Hepatocyte (in vitro differentiated cells): ENCODE data around the gene RAB19. TPM values are rescaled to one million over a fixed set of nuclear protein-coding genes. Genes with fewer than 3 reads are reported as not detected.
"Not testable (repeated sequence)": the region's sequence is repeated elsewhere in the genome, so short reads cannot be mapped to it uniquely, and the experiment has no call there.

Experiments
- DNase-seq: peaks from one replicate; pipeline ENCODE4 v3.0.0-alpha.2; 2016; ENCODE audit warnings: low spot score
- H2AFZ ChIP-seq: fragments of 200-600 bp; sonication (generic); 2 replicates; pipeline ENCODE4 v1.6.0; 2016; ENCODE audit warnings: antibody characterized with exemption, mild to moderate bottlenecking
- H3K27ac ChIP-seq: fragments of 200-600 bp; sonication (generic); 2 replicates; pipeline ENCODE4 v1.5.1; 2016; ENCODE audit warnings: mild to moderate bottlenecking
- H3K27me3 ChIP-seq: fragments of 200-600 bp; sonication (generic); 2 replicates; pipeline ENCODE4 v1.6.1; 2016
- H3K36me3 ChIP-seq: fragments of 200-600 bp; sonication (generic); replicated peaks from 2 replicates; pipeline ENCODE4 v1.5.1; 2016; ENCODE audit warnings: low read depth; ENCODE audit not compliant: insufficient read depth
- H3K4me1 ChIP-seq: fragments of 200-600 bp; sonication (generic); 2 replicates; pipeline ENCODE4 v1.5.1; 2016; ENCODE audit warnings: mild to moderate bottlenecking, moderate library complexity; ENCODE audit not compliant: insufficient read depth
- H3K4me2 ChIP-seq: fragments of 200-600 bp; sonication (generic); 2 replicates; pipeline ENCODE4 v1.6.0; 2016
- H3K4me3 ChIP-seq: fragments of 200-600 bp; sonication (generic); 2 replicates; pipeline ENCODE4 v1.5.1; 2016; ENCODE audit warnings: mild to moderate bottlenecking
- H3K79me2 ChIP-seq: fragments of 200-600 bp; sonication (generic); 2 replicates; pipeline ENCODE4 v1.6.0; 2017; ENCODE audit warnings: mild to moderate bottlenecking
- H3K9me2 ChIP-seq: fragments of 200-600 bp; sonication (generic); replicated peaks from 2 replicates; pipeline ENCODE4 v1.6.0; 2017; ENCODE audit warnings: mild to moderate bottlenecking; ENCODE audit not compliant: insufficient read depth
- H3K9me3 ChIP-seq: fragments of 200-600 bp; sonication (generic); 2 replicates; pipeline ENCODE4 v1.5.1; 2016; ENCODE audit warnings: low read depth, mild to moderate bottlenecking
- H4K20me1 ChIP-seq: fragments of 200-600 bp; sonication (generic); 2 replicates; pipeline ENCODE4 v1.6.0; 2016; ENCODE audit warnings: mild to moderate bottlenecking; ENCODE audit not compliant: insufficient read depth, poor library complexity, severe bottlenecking
- EZH2 ChIP-seq: fragments of 200-600 bp; sonication (generic); IDR thresholded peaks from 2 replicates; pipeline ENCODE4 v1.6.1; 2016; ENCODE audit warnings: antibody characterized with exemption, mild to moderate bottlenecking, borderline replicate concordance
- EZH2phosphoT487 ChIP-seq: fragments of 200-600 bp; sonication (generic); IDR thresholded peaks from one replicate; pipeline ENCODE4 v1.6.1; 2018; ENCODE audit warnings: antibody characterized with exemption, mild to moderate bottlenecking, low read depth, moderate library complexity; ENCODE audit not compliant: unreplicated experiment, severe bottlenecking
- WGBS: methylation state at CpG from one replicate; pipeline ENCODE4 v1.1.6; 2016; ENCODE audit warnings: low lambda C conversion rate; ENCODE audit errors: missing lambda C conversion rate; 5-methylcytosine and 5-hydroxymethylcytosine counted together
- polyA plus RNA-seq: library from polyadenylated mRNA; unstranded; fragments of >200 nt; fragmentation: Nextera tagmentation; extraction: Ambion mirVana; gene quantifications from 2 replicates; pipeline ENCODE4 v1.2.1, GENCODE V29; 2016
- total RNA-seq: library from RNA; depleted of rRNA; stranded (reverse); fragments of >200 nt; gene quantifications from 2 replicates; pipeline ENCODE4 v1.2.3, GENCODE V29; 2014
- TF ChIP-seq, protein P1 (sequence below): fragments of 200-600 bp; sonication (generic); IDR thresholded peaks from 2 replicates; pipeline ENCODE4 v1.5.1; 2016; ENCODE audit warnings: antibody characterized with exemption, mild to moderate bottlenecking; ENCODE audit not compliant: poor library complexity

RAB19 gene
- total and polyA plus RNA-seq, 2 experiments from 2014 or later: 1.3 to 4.2 TPM

DNA sequence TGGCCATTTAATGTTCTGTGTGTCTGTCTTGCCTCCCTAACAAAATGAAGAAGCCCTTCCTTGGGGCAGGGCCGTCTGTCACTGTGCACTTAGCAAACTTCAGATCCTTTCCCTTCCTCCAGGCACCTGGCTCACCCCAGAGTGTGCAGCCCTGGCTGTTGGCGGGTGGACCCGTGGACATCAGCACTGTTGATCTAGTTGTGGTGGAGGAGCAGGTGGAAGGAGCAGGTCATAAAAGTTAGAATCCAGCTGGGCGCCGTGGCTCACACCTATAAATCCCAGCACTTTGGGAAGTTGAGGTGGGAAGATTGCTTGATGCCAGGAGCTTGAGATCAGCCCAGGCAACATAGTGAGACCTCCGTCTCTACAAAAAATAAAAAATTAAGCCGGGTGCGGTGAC is 12.7 kb downstream of the RAB19 start:
- no peak for DNase-seq
- H3K4me1 ChIP-seq: peaks cover 7% of the 10 kb centered on the region
- no peaks in the 10 kb centered on the region for H3K79me2 ChIP-seq
- H3K27ac ChIP-seq: no peak overlapping the region
- no peak overlapping the region for H2AFZ ChIP-seq
- H3K9me2 ChIP-seq: no peaks in the 10 kb centered on the region
- no peaks in the 10 kb centered on the region for H3K36me3 ChIP-seq
- no peak overlapping the region for H3K4me2 ChIP-seq
- no peaks in the 10 kb centered on the region for H4K20me1 ChIP-seq
- TF ChIP-seq EZH2phosphoT487 (no peak), EZH2 (no peak)
- TF ChIP-seq, protein P1, sequence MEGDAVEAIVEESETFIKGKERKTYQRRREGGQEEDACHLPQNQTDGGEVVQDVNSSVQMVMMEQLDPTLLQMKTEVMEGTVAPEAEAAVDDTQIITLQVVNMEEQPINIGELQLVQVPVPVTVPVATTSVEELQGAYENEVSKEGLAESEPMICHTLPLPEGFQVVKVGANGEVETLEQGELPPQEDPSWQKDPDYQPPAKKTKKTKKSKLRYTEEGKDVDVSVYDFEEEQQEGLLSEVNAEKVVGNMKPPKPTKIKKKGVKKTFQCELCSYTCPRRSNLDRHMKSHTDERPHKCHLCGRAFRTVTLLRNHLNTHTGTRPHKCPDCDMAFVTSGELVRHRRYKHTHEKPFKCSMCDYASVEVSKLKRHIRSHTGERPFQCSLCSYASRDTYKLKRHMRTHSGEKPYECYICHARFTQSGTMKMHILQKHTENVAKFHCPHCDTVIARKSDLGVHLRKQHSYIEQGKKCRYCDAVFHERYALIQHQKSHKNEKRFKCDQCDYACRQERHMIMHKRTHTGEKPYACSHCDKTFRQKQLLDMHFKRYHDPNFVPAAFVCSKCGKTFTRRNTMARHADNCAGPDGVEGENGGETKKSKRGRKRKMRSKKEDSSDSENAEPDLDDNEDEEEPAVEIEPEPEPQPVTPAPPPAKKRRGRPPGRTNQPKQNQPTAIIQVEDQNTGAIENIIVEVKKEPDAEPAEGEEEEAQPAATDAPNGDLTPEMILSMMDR: no peak
- no peaks in the 10 kb centered on the region for H3K27me3 ChIP-seq
- no peaks in the 10 kb centered on the region for H3K9me3 ChIP-seq
- no peak overlapping the region for H3K4me3 ChIP-seq
- WGBS: 80% methylated on average over 8 of the region's 8 CpGs

DNA sequence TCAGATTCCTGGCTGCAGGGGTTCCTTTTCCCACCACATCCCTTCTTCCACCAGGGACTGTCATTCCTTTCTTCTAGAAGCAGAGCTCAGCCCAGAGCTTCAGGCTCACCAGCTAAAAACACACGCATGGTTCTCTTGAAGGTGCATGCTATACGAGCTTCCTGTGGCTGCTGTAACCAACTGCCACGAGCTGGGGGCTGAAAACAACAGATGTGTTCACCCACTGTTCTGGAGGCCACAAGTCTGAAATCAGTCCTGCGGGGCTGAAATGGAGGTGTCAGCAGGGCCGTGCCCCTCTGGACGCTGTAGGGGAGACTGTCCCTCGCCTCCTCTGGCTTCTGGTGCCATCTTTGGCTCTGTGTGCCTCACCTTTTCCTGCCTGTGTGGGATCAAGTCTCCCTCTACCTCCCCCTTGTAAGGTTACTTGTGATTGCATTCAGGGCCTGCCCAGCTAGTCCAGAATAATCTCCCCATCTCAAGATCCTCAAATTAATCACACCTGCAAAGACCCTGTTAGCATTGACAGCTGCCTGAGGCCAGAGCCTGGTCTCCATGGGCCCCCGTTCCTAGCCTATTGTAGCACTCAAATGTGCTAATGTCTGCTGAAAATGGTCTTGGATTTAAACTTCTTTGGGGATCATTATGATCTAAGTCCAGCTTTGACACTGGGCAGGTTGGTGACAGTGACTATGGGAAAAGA is 13.7 kb downstream of the RAB19 start:
- Histone ChIP-seq H3K9me2 (no peaks in the 10 kb centered on the region), H4K20me1 (no peaks in the 10 kb centered on the region), H3K4me1 (peaks cover 7% of the 10 kb centered on the region), H3K27ac (no peak overlapping the region), H3K9me3 (no peaks in the 10 kb centered on the region), H2AFZ (no peak overlapping the region), H3K4me3 (no peak overlapping the region), H3K36me3 (no peaks in the 10 kb centered on the region), H3K79me2 (no peaks in the 10 kb centered on the region), H3K4me2 (no peak overlapping the region), H3K27me3 (no peaks in the 10 kb centered on the region)
- 79% methylated on average over 8 of the region's 8 CpGs for WGBS
- no peak for TF ChIP-seq EZH2phosphoT487
- TF ChIP-seq, protein P1: no peak
- TF ChIP-seq EZH2: no peak
- DNase-seq: no peak

DNA sequence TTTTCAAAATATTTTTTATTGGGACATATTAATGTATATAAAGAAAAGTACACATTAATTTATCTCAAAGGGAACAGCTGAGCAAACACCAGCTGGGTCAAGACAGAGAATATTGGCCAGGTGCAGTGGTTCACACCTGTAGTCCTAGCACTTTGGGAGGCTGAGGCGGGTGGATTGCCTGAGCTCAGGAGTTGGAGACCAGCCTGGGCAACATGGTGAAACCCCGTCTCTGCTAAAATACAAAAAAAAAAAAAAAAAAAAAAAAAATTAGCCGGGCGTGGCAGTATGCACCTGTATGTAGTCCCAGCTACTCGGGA is 14.3 kb downstream of the RAB19 start:
- H3K27ac ChIP-seq, H2AFZ ChIP-seq, H3K9me3 ChIP-seq, H4K20me1 ChIP-seq, H3K36me3 ChIP-seq, H3K9me2 ChIP-seq, H3K27me3 ChIP-seq, H3K79me2 ChIP-seq, DNase-seq, H3K4me2 ChIP-seq, H3K4me1 ChIP-seq, H3K4me3 ChIP-seq: not testable (repeated sequence)
- 90% methylated on average over 3 of the region's 5 CpGs for WGBS

DNA sequence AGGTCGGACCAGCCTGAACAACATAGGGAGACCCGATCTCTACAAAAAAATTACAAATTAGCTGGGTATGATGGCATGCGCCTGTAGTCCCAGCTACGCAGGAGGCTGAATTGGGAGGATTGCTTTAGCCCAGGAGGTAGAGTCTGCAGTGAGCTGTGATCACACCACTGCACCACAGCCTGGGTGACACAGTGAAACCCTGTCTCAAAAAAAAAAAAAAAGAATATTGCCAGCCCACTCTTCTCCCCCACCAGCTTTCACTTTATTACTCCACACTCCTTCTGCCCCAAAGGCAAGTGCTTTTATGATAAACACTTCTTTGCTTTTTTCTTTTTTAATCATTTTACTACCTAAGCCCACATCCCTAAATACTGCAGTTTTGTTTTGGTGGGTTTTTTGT is 14.8 kb downstream of the RAB19 start:
- Histone ChIP-seq H3K4me2 (no peak overlapping the region), H3K27ac (no peak overlapping the region), H3K4me3 (no peak overlapping the region), H3K4me1 (peaks cover 7% of the 10 kb centered on the region), H4K20me1 (no peaks in the 10 kb centered on the region), H3K27me3 (no peaks in the 10 kb centered on the region), H3K36me3 (no peaks in the 10 kb centered on the region), H3K9me3 (no peaks in the 10 kb centered on the region), H3K79me2 (no peaks in the 10 kb centered on the region), H3K9me2 (no peaks in the 10 kb centered on the region), H2AFZ (no peak overlapping the region)
- whole genome bisulfite sequencing: 94% methylated on average over 4 of the region's 4 CpGs
- TF ChIP-seq EZH2: no peak
- no peak for TF ChIP-seq EZH2phosphoT487
- TF ChIP-seq, protein P1: no peak
- no peak for DNase-seq
